G401.6 (cell line): Measurements from ENCODE around the gene PPM1H.

ENCODE experiments used
- FAIRE-seq: peaks from 2 replicates; lab custom pipeline; 2012; peaks lifted over from hg19 to GRCh38; lab: Jason Lieb, UNC

Gene PPM1H

GRCh38 chr12:62603061-62603810 lies 331.7 kb downstream of the PPM1H start:
- no peak for FAIRE-seq

- FAIRE-seq: peak; percentile 85
Observed at GRCh38 chr12:62602255-62603060, 332.5 kb downstream of the PPM1H start.

GRCh38 chr12:62601765-62602164 lies 333.2 kb downstream of the PPM1H start:
- FAIRE-seq: no peak

GRCh38 chr12:62599854-62600437 lies 335.0 kb downstream of the PPM1H start:
- FAIRE-seq: no peak

- peak; percentile 19 for FAIRE-seq
Observed at GRCh38 chr12:62598846-62599245, 336.1 kb downstream of the PPM1H start.

GRCh38 chr12:62597253-62597652 lies 337.7 kb downstream of the PPM1H start:
- FAIRE-seq: peak; percentile 11
